HG03196 (cell line): ENCODE measurements around the gene EPB41L4B.

Experiments
- ATAC-seq: cut with Tn5 transposase; IDR thresholded peaks from one replicate; pipeline ENCODE4 v1.9.1; 2021; ENCODE audit not compliant: unreplicated experiment

The EPB41L4B gene

GRCh38 chr9:109321727-109322126 is 868 bp upstream of the EPB41L4B start:
- no peak for ATAC-seq

- ATAC-seq: peak; percentile 20
Measured at GRCh38 chr9:109320331-109320741, 523 bp downstream of the EPB41L4B start.

DNA sequence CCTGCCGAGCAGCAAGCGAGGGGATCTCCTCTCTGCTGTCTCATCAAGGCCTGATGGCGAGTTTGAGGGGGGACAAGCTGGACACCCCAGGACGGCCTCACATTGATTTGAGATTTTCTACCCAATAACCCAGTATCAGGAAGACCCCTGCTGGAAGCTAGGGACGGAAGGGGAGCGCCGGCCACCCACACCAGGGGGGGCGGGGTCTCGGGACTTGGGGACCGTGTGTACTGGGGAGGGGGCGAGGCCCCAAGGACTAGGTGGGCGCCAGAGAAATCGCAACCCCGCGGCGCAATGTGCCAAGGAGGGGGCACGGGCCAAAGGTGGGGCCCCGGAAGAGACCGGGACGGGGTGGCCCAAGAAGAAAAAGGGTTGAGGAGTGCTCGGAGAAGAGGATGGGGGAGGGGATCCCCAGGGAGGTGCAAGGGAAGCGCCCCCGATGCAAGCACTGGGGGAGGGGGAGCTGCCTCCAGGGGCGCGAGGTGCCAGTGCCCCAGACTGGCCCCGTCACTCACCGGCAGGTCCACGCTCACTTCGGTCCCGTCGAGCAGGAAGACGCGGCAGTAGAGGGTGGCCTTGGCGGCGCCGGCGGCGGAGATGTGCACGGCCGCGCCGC is 1.1 kb downstream of the EPB41L4B start:
- no peak for ATAC-seq

GRCh38 chr9:109319017-109319625 is 1.7 kb downstream of the EPB41L4B start:
- ATAC-seq: no peak

DNA sequence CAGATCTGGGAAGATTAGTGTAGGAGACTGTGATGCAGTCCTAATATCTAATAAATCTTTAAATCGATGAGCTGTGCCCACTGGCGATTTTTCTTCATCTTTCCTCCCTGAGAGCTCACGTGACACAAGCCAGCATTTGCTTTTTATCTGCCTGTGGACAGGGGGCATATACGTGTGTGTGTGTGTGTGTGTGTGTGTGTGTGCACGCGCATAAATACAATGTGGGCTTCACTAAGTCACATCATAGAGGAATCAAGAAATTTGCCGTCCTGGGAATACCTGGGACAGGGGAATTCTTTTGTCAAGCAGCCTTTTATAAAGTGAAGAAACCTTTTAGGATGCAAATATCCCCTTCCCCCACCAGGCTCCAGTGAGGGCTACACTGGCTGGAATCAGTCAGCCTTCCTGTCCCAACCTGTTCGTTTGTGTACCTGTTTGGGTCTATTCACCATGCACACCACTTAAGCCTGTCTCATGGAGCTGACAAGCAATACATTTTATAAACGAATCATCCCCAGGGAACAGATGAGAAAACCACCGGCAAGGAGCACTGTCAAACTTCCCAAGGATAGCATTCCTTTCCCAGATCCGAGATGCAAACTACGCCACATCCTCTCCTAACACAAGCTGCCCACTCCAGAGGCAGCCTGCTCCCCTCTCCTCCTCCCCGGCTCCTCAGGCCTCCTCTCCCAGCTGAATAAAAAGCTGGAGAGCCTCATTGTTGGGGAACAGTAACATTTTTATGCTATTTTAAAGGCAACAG is 2.7 kb downstream of the EPB41L4B start:
- no peak for ATAC-seq

- no peak for ATAC-seq
Measured at GRCh38 chr9:109317311-109317978, 3.4 kb downstream of the EPB41L4B start.

GRCh38 chr9:109316207-109316640 is 4.6 kb downstream of the EPB41L4B start:
- ATAC-seq: no peak

- no peak for ATAC-seq
Measured at GRCh38 chr9:109315480-109316206, 5.2 kb downstream of the EPB41L4B start.

DNA sequence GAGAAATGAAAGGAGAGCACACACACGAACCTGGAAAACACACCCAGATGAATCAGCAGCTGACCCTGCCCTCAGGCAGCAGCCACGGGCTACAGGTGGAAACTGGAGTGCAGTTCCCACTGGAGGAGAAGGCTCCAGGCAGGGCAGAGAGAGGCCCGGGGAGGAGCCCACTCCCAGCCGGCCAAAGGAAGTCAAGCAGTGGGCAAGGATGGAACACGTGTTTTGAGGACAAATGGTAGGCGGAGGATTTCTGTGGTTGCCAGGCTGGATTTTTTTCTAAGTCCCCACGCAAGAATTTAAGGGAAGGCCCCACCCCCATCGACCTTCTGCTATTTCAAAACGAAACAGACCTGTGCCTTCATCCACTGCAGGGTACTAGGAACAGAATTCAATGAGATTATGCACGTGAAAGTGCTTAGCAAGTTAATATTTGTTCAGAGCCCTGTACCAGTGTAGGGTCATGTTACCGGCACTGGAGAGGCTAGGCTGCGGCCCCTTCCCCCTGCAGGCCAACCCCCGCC is 6.8 kb downstream of the EPB41L4B start:
- no peak for ATAC-seq

DNA sequence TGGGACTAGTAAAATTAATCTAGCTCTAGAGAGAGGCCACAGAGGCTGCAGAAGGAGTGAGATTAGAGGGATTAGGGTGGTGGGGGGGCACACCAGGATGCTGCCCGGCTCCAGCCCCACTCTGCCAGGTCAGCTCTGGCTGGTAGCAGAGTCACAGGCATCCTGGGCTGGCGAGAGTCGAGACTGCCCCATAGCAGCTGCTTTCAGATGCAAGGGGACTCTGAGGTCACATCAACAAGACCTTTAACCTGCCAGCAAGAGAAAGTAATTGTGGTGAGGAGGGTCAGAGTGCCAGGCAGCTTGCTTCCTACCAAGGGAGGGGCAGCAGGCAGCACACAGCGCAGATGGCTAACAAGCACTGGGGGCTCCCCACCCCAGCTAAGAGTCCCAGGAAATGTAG is 7.5 kb downstream of the EPB41L4B start:
- ATAC-seq: no peak

DNA sequence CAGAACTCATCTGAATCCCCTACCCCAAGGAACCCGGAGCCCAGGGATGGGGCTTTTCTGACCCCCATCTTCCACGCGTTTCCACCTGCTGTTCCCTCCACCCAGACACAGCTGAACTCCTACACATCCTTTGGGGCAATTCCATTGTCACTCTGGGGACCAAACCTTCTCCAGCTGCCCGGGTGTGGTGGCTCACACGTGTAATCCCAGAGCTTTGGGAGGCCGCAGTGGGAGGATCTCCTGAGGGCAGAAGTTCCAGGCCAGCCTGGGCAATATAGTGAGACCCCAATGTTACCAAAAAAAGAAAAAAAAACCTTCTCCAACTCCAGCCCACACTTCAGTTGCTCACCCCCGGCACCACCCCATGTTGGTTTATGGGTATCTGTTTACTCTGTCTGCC is 8.1 kb downstream of the EPB41L4B start:
- no peak for ATAC-seq

DNA sequence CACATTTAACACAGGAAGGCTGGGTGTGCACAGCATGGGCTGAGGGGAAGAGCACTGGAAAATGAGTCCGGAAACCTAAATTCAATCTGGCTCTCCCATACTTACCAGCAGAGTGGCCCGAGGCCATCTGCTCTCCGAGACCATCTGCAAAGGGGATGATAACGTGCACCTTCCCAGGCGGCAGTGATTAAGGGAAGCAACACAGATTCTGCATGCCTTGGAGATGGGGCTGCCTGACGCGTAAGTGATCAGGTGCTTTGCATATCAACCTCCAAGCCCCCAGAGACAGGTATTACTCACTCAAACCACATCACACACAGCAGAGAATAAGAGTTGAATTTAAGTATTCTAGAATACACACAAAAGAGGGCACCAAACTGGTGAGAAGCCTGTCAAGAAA is 9.1 kb downstream of the EPB41L4B start:
- ATAC-seq: no peak

GRCh38 chr9:109311286-109311685 is 9.6 kb downstream of the EPB41L4B start:
- no peak for ATAC-seq

DNA sequence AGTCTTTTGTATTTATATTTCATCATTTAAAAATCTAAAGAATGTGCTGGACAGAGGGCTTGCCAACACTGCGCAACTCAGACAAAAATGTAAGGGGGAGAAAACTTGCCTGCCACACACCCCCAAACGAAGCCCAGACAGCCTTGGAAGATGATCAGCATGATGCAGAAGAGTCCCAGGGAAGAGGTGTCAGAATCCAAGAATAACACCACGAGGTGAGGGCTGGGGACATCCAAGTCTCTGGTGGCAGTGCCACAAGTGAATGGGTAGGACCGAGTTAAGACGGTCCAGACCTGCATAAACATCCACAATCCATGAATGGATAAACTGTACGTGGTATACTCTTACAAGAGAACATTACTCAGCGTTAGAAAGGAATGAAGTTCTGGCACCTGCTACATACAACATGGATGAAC is 10.4 kb downstream of the EPB41L4B start:
- ATAC-seq: no peak

GRCh38 chr9:109309282-109309681 is 11.6 kb downstream of the EPB41L4B start:
- no peak for ATAC-seq

GRCh38 chr9:109307380-109308240 is 13.2 kb downstream of the EPB41L4B start:
- no peak for ATAC-seq

DNA sequence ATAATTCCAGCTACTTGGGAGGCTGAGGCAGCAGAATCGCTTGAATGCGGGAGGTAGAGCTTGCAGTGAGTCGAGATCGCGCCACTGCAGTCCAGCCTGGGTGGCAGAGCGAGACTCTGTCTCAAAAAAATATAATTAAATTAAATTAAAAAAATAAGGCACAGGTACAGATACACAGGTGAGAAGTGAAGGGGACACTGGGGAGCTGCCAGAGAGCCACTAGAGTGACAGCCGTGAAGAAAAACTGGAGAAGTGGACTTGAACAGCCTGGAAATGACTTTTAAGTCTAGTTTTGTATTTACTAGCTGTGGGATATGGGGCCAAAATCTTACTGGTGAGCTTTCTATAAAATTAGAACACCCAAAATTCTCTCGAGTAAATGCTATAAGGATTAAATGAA is 15.1 kb downstream of the EPB41L4B start:
- ATAC-seq: no peak

DNA sequence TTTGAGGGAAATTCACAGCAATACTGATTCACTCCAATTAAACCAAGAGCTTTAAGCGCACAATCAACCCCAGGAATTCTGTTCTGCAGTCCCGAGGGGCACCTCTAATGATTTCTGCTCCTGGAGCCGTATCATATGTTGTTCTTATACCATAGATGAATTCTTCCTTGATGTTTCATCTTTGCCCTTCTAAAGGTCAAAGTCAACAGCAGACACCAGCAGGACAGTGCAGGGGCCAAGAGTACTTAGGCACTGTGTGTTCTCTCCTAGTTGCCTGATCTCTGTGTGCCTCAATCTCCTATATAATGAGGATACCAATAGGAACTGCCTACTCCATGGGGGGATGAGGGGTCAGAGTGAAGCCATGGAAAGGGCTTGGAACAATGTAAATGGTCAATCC is 16.5 kb downstream of the EPB41L4B start:
- ATAC-seq: no peak

GRCh38 chr9:109303900-109304299 is 17.0 kb downstream of the EPB41L4B start:
- no peak for ATAC-seq

DNA sequence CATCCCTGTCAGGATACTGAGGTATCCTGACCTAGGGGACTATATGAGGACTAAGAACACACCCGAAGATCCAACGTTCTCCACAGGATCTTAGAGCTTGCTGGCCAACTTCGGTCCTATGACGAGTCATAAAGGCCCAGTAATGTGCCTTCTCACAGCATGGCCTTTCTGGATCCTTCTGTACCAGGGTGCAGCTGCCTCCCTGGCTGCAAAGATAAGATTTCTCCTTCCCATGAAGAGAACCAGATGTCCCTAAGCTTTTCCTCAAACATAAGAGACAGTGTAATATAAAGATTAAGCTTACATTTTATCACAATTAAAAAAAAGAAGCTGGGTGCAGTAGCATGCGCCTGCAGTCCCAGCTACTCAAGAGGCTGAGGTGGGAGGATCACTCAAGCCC is 18.3 kb downstream of the EPB41L4B start:
- no peak for ATAC-seq
